Sigmoid colon (tissue), 7 donors: Measurements from ENCODE around the gene ATG10. TPM values are rescaled to one million over a fixed set of nuclear protein-coding genes. Genes with fewer than 3 reads are reported as not detected.
"Not testable (repeated sequence)": the region's sequence is repeated elsewhere in the genome, so short reads cannot be mapped to it uniquely, and the experiment has no call there.

Experiments
- DNase-seq: peaks from one replicate; pipeline ENCODE4 v3.0.0-alpha.2; 2019
- H3K27ac ChIP-seq, 4 donors: fragments of 200-600 bp; sonication (generic); one replicate each; pipeline ENCODE4 v1.5.1; 2016 to 2019; ENCODE audit warnings: mild to moderate bottlenecking in 1 of 4
- H3K27me3 ChIP-seq, 3 donors: fragments of 200-600 bp; sonication (generic); one replicate each; pipeline ENCODE4 v1.5.1; 2019; ENCODE audit warnings: mild to moderate bottlenecking in 1 of 3
- H3K36me3 ChIP-seq, 4 donors: fragments of 200-600 bp; sonication (generic); one replicate each; pipeline ENCODE4 v1.5.1; 2016 to 2019
- H3K4me1 ChIP-seq, 4 donors: fragments of 200-600 bp; sonication (generic); one replicate each; pipeline ENCODE4 v1.5.1; 2017 to 2019
- H3K4me3 ChIP-seq, 4 donors: fragments of 200-600 bp; sonication (generic); one replicate each; pipeline ENCODE4 v1.5.1; 2017 to 2019; ENCODE audit warnings: mild to moderate bottlenecking in 2 of 4, moderate library complexity in 1 of 4
- H3K9me3 ChIP-seq, 4 donors: fragments of 200-600 bp in 3 of 4; sonication (generic) in 3 of 4; one replicate each; pipeline versions ENCODE4 v1.5.1 to v1.6.1; 2013 to 2019
- CTCF ChIP-seq, 4 experiments: fragments of 450-650 bp in 3 of 4; fragments of 200-600 bp in 1 of 4; IDR thresholded peaks; one replicate each; pipeline ENCODE4 v1.5.1; 2016 to 2019; ENCODE audit warnings: antibody characterized with exemption in 4 of 4, mild to moderate bottlenecking in 3 of 4, moderate library complexity in 2 of 4
- EP300 ChIP-seq, 4 donors: sonication (generic); formaldehyde crosslinking; IDR thresholded peaks; one replicate each; pipeline ENCODE4 v1.6.1; 2017; ENCODE audit warnings: antibody characterized with exemption in 4 of 4
- POLR2A ChIP-seq, 2 donors: fragments of 450-650 bp; IDR thresholded peaks; one replicate each; pipeline ENCODE4 v1.6.1; 2016; ENCODE audit warnings: antibody characterized with exemption in 2 of 2, mild to moderate bottlenecking in 2 of 2, moderate library complexity in 2 of 2
- POLR2AphosphoS5 ChIP-seq, 4 donors: sonication (generic); formaldehyde crosslinking; IDR thresholded peaks; one replicate each; pipeline ENCODE4 v1.6.1; 2017; ENCODE audit warnings: antibody characterized with exemption in 4 of 4
- WGBS, 2 donors: extraction: QIAGEN DNeasy Blood & Tissue Kit; methylation state at CpG; one replicate each; pipeline ENCODE4 v1.1.7; 2013; 5-methylcytosine and 5-hydroxymethylcytosine counted together
- intact Hi-C: fragments of 100-400 bp; cut with DNase I; formaldehyde crosslinking; loops from one replicate; pipeline ENCODE4 v1.15.1; 2023
- polyA plus RNA-seq, 3 donors: library from polyadenylated mRNA; stranded (reverse); fragments of 200-250 nt; gene quantifications; one replicate each; pipeline ENCODE4 v1.2.3, GENCODE V29; 2013
- total RNA-seq, 4 donors: library from RNA; depleted of rRNA; stranded (reverse); fragments of >200 nt; gene quantifications; one replicate each; pipeline ENCODE4 v1.1.0, GENCODE V29; 2016
- donor health status: healthy with polysubstance abuse.
- donor health status: Bipolar disorder and iron deficiency.
- donor health status: healthy.

Gene ATG10
- total and polyA plus RNA-seq, 7 donors: 4.2 to 13.2 (median 8.4) TPM

DNA sequence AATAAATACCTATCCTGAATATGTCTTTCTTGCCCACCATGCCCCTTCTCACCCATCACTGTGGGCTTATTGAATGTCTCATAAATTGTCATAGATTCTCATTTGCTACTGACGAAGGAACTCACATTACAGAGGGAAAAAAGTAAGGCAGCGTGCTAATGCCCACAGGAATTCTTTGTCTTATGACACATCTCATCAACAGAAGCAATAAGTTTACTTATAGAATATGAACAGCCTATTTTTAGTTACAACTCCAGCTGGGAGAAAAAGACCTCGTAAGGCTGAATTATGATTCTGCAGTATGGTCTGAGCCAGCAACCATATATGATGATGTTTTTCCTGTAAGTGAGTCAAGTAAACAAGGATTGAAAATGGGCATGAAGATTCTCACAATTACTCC, 22.4 kb upstream of the ATG10 start:
- whole genome bisulfite sequencing, 2 donors: 88 to 93% methylated on average over 3 of the region's 3 CpGs

DNA sequence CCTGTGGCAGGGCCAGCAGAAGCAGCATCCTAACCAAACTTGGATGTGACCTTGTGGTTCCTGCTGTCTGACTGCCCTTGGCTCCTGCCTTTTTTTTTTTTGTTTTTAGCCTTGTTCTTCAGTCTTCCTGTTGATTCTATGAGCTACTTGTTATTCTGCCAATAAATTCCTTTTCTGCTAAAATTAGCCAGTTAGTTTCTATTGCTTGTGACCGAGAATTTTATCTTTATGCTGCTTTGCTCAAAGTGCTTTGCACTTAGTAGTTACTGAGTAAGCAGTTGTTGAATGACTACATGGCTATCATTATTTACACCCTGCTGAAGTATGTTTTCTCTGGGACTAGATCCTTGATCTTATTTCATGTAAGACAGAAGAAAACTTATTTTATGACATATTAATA, 20.8 kb upstream of the ATG10 start:
- TF ChIP-seq EP300 (IDR thresholded peaks at IDR 0.05): no peak
- no peak for TF ChIP-seq POLR2A (IDR thresholded peaks at IDR 0.05)
- no peaks in the 10 kb centered on the region for H3K36me3 ChIP-seq
- DNase-seq: no peak
- no peak overlapping the region for H3K4me3 ChIP-seq
- H3K27me3 ChIP-seq: no peaks in the 10 kb centered on the region
- no peak overlapping the region for H3K27ac ChIP-seq
- intact Hi-C loops: no loop called here
- H3K9me3 ChIP-seq: no peaks in the 10 kb centered on the region
- 67 to 71% methylated on average over 1 of the region's 1 CpG for WGBS, 2 donors
- no peaks in the 10 kb centered on the region for H3K4me1 ChIP-seq

More for the DNA sequence above, 22.4 kb upstream of the ATG10 start:
- no peaks in the 10 kb centered on the region for H3K4me1 ChIP-seq
- no peaks in the 10 kb centered on the region for H3K36me3 ChIP-seq
- H3K27me3 ChIP-seq: no peaks in the 10 kb centered on the region
- no peaks in the 10 kb centered on the region for H3K9me3 ChIP-seq
- no peak overlapping the region for H3K27ac ChIP-seq
- no peak for DNase-seq
- intact Hi-C loops: no loop called here
- no peak for TF ChIP-seq EP300 (IDR thresholded peaks at IDR 0.05)
- no peak for TF ChIP-seq POLR2A (IDR thresholded peaks at IDR 0.05)
- TF ChIP-seq POLR2AphosphoS5 (IDR thresholded peaks at IDR 0.05): no peak
- TF ChIP-seq CTCF (IDR thresholded peaks at IDR 0.05): no peak
- no peak overlapping the region for H3K4me3 ChIP-seq

GRCh38 chr5:81954796-81955195, 17.0 kb upstream of the ATG10 start:
- DNase-seq, H3K27me3 ChIP-seq, H3K4me1 ChIP-seq, H3K4me3 ChIP-seq, H3K36me3 ChIP-seq, intact Hi-C loops, H3K27ac ChIP-seq, H3K9me3 ChIP-seq: not testable (repeated sequence)
- WGBS, 2 donors: 73 to 78% methylated on average over 7 to 8 of the region's 8 CpGs

- DNase-seq, H3K36me3 ChIP-seq, H3K27me3 ChIP-seq, H3K4me3 ChIP-seq, H3K9me3 ChIP-seq, H3K27ac ChIP-seq, intact Hi-C loops, H3K4me1 ChIP-seq: not testable (repeated sequence)
- 65 to 74% methylated on average over 2 of the region's 2 CpGs for WGBS, 2 donors
These were observed 13.7 kb upstream of the ATG10 start for GRCh38 chr5:81958129-81958528.

DNA sequence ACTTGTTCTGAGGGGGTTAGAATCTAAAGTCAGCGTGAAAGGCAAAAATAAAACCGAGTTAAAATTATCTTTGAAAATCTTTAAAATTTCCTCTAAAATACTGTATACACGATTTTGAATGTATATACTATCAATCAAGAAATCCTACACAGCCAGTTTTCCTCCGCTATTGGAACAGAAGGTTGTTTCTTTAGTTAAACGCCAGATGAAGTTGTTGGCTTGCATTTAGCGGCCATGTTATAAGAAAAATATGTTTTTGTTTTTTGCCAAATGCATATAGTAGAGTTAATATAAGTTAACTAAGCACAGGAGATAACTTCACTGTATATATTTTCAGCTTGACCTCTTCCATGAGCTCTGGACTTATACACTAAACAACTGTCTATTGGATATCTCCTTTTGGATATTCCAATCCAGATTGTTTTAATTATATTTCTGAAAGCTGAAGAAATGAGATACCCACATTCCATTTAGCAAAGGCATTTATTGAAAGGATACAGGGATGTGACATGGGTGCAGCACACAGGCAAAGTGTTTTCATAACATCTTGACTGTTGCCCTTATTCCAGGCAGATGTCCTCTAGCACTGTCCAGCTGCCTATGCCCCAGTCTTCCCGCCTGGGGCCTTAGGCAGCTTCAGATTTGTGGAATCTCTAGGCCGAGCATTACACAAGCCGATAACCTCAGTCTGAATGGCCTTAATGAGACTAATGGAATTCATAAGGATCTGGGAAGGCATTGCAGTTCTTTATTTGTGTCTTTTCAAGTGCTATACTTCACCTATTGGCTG, 10.0 kb upstream of the ATG10 start:
- no peak overlapping the region for H3K27ac ChIP-seq
- WGBS, 2 donors: 88 to 91% methylated on average over 9 of the region's 9 CpGs
- TF ChIP-seq EP300 (IDR thresholded peaks at IDR 0.05) (no peak), POLR2AphosphoS5 (IDR thresholded peaks at IDR 0.05) (no peak), CTCF (IDR thresholded peaks at IDR 0.05) (no peak), POLR2A (IDR thresholded peaks at IDR 0.05) (no peak)
- intact Hi-C loops: no loop called here
- no peak for DNase-seq
- H3K4me3 ChIP-seq: no peak overlapping the region
- H3K27me3 ChIP-seq: no peaks in the 10 kb centered on the region
- H3K4me1 ChIP-seq: no peaks in the 10 kb centered on the region
- no peaks in the 10 kb centered on the region for H3K36me3 ChIP-seq
- H3K9me3 ChIP-seq: no peaks in the 10 kb centered on the region

- intact Hi-C loops: no loop called here
These were observed 8.3 kb upstream of the ATG10 start for GRCh38 chr5:81963544-81963943.

More at GRCh38 chr5:81963544-81963943, 8.3 kb upstream of the ATG10 start:
- Histone ChIP-seq H3K9me3 (no peaks in the 10 kb centered on the region), H3K36me3 (no peaks in the 10 kb centered on the region), H3K4me1 (no peaks in the 10 kb centered on the region), H3K27ac (no peak overlapping the region), H3K4me3 (no peak overlapping the region), H3K27me3 (no peaks in the 10 kb centered on the region)
- TF ChIP-seq POLR2A (IDR thresholded peaks at IDR 0.05) (no peak), CTCF (IDR thresholded peaks at IDR 0.05) (no peak), EP300 (IDR thresholded peaks at IDR 0.05) (no peak), POLR2AphosphoS5 (IDR thresholded peaks at IDR 0.05) (no peak)
- no peak for DNase-seq
- WGBS, 2 donors: 92 to 95% methylated on average over 4 of the region's 4 CpGs
